Stomach (tissue), 4 donors: ENCODE measurements around the gene TMEM92.

ENCODE experiments used
- CTCF ChIP-seq, 7 experiments: fragments of 450-650 bp in 4 of 7; fragments of 200-600 bp in 3 of 7; sonication (generic) in 3 of 7; IDR thresholded peaks; one replicate each; pipeline ENCODE4 v1.5.1; 2016 to 2019; ENCODE audit warnings: antibody characterized with exemption in 7 of 7, control low read depth in 2 of 7, mild to moderate bottlenecking in 1 of 7
- POLR2A ChIP-seq, 4 donors: fragments of 450-650 bp; IDR thresholded peaks; one replicate each; pipeline ENCODE4 v1.6.1; 2016; ENCODE audit warnings: antibody characterized with exemption in 4 of 4, control low read depth in 2 of 4, mild to moderate bottlenecking in 1 of 4, moderate library complexity in 1 of 4
- POLR2AphosphoS5 ChIP-seq, 3 donors: sonication (generic); formaldehyde crosslinking; IDR thresholded peaks; one replicate each; pipeline ENCODE4 v1.6.1; 2016; ENCODE audit warnings: antibody characterized with exemption in 3 of 3

DNA sequence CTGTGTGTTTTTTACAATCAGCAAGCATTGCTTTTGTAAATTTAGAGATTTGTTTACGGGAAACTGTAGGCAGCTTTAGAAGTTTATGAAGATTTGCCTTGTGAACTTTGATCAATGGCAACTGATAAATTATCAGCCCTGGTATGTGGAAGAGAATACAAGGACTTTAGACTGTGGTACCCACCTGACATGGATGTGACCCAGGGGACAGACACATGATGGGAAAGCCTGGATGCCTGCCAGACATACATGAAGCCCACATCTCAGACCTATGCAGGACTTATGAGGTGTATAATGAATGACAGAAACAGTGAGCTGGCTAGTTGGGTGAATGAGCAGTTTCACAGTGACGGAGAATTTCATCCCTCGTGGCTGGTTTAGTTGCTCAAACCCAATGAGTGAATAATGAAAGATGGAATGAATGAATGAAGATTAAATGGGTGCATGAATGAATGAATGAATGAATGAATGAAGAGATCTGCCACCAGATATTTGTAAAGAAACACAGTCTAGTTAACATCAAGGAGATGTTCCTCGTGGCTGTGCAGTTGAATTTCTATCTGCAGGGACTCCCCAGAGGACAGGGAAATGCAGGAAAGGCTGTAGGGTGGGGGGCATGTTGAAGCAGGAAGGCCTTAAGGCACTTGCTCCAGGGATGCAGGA, 7.6 kb downstream of the TMEM92 start:
- no peak for TF ChIP-seq POLR2A (IDR thresholded peaks at IDR 0.05)
- TF ChIP-seq CTCF (IDR thresholded peaks at IDR 0.05): no peak
- no peak for TF ChIP-seq POLR2AphosphoS5 (IDR thresholded peaks at IDR 0.05)
